SK-N-MC (cell line): ENCODE data around the gene SLFN5.

Source experiments
- EZH2 ChIP-seq: fragments of 200-600 bp; sonication (generic); IDR thresholded peaks from one replicate; pipeline ENCODE4 v1.6.1; 2017; ENCODE audit warnings: antibody characterized with exemption
- FOXP2 ChIP-seq: optimal IDR thresholded peaks from 2 replicates; pipeline ENCODE3; 2011; ENCODE audit warnings: mild to moderate bottlenecking, moderate library complexity; ENCODE audit not compliant: insufficient read depth; ENCODE audit errors: extremely low read length, control extremely low read depth
- POLR2AphosphoS5 ChIP-seq: IDR thresholded peaks from 2 replicates; pipeline ENCODE4 v1.6.1; 2012; ENCODE audit warnings: mild to moderate bottlenecking, low read depth, low read length, borderline replicate concordance

- no peak for TF ChIP-seq POLR2AphosphoS5
- no peak for TF ChIP-seq EZH2
- no peak for TF ChIP-seq FOXP2
Observed at GRCh38 chr17:35297666-35298065, 54.8 kb downstream of the SLFN5 start.
